H1 (cell line): ENCODE results near the gene TSC2. TPM values are rescaled to one million over a fixed set of nuclear protein-coding genes. Genes with fewer than 3 reads are reported as not detected.

Experiments used
- CTCF ChIA-PET: fragments of 300-600 bp; sonication (Branson Sonifier 250); formaldehyde crosslinking; loops from one replicate; lab custom pipeline; 2021; ENCODE audit not compliant: partially characterized antibody; lab: Charles Lee
- POLR2A ChIA-PET: fragments of 300-600 bp; sonication (Branson Sonifier 250); formaldehyde crosslinking; loops from one replicate; lab custom pipeline; 2021; ENCODE audit warnings: inconsistent platforms; ENCODE audit not compliant: partially characterized antibody; lab: Charles Lee
- DNase-seq, 2 experiments: peaks; one replicate each; pipeline versions ENCODE4 v3.0.0 to v3.0.0-alpha.2; 2010 to 2022; ENCODE audit warnings: low spot score in 2 of 2, low read depth in 1 of 2, mixed read lengths in 1 of 2
- FAIRE-seq: peaks from 2 replicates; lab custom pipeline; 2011; peaks lifted over from hg19 to GRCh38; lab: Jason Lieb, UNC
- H2AFZ ChIP-seq: 2 replicates; pipeline ENCODE4 v1.8.1; 2012; ENCODE audit warnings: low read length, inconsistent platforms
- H2AK5ac ChIP-seq: 2 replicates; pipeline ENCODE4 v1.6.1; 2013; ENCODE audit warnings: low read depth, low read length
- H2BK120ac ChIP-seq: replicated peaks from 2 replicates; pipeline ENCODE3; 2013; ENCODE audit warnings: low read depth, low read length, inconsistent platforms
- H2BK12ac ChIP-seq: 2 replicates; pipeline ENCODE4 v1.6.1; 2013; ENCODE audit warnings: low read depth, low read length
- H2BK15ac ChIP-seq: 2 replicates; pipeline ENCODE4 v1.6.1; 2013; ENCODE audit warnings: low read length
- H2BK20ac ChIP-seq: 2 replicates; pipeline ENCODE4 v1.6.1; 2013; ENCODE audit warnings: low read length
- H2BK5ac ChIP-seq: 2 replicates; pipeline ENCODE4 v1.6.1; 2013; ENCODE audit warnings: low read depth, low read length
- H3K14ac ChIP-seq: 2 replicates; pipeline ENCODE4 v1.6.1; 2013; ENCODE audit warnings: inconsistent platforms; ENCODE audit not compliant: insufficient read length
- H3K18ac ChIP-seq: 2 replicates; pipeline ENCODE4 v1.6.1; 2013; ENCODE audit warnings: low read length; ENCODE audit errors: extremely low read depth
- H3K23ac ChIP-seq: 2 replicates; pipeline ENCODE4 v1.6.1; 2013; ENCODE audit warnings: inconsistent platforms; ENCODE audit not compliant: insufficient read length
- H3K23me2 ChIP-seq: 2 replicates; pipeline ENCODE4 v1.6.1; 2013; ENCODE audit warnings: low read depth, low read length
- H3K27ac ChIP-seq: 2 replicates; pipeline ENCODE4 v1.6.1; 2011; ENCODE audit warnings: low read depth, low read length, inconsistent platforms
- H3K27me3 ChIP-seq, 4 experiments: replicated peaks in 1 of 4; 1 replicate in 1 of 4; 2 replicates in 3 of 4; pipeline versions ENCODE4 v1.6.1 to v1.8.1; 2011 to 2013; ENCODE audit warnings: low read length in 3 of 4, mild to moderate bottlenecking in 3 of 4, inconsistent platforms in 2 of 4, mixed read lengths in 2 of 4, moderate library complexity in 1 of 4; ENCODE audit not compliant: control insufficient read depth in 3 of 4, insufficient read depth in 3 of 4; ENCODE audit errors: extremely low read depth in 1 of 4
- H3K36me3 ChIP-seq, 4 experiments: 2 replicates each; pipeline versions ENCODE4 v1.6.1 to v1.8.1; 2011 to 2013; ENCODE audit warnings: mild to moderate bottlenecking in 4 of 4, low read length in 3 of 4, moderate library complexity in 2 of 4, control low read depth in 1 of 4, inconsistent platforms in 1 of 4; ENCODE audit not compliant: insufficient read depth in 4 of 4, control insufficient read depth in 2 of 4
- H3K4ac ChIP-seq: replicated peaks from 2 replicates; pipeline ENCODE3; 2013; ENCODE audit warnings: low read length, low read depth, mixed read lengths, inconsistent platforms; ENCODE audit not compliant: insufficient read length
- H3K4me1 ChIP-seq, 4 experiments: replicated peaks in 1 of 4; 1 replicate in 1 of 4; 2 replicates in 3 of 4; pipeline versions ENCODE4 v1.6.1 to v1.8.1; 2011 to 2013; ENCODE audit warnings: low read length in 3 of 4, inconsistent platforms in 2 of 4, mixed read lengths in 1 of 4; ENCODE audit not compliant: insufficient read depth in 4 of 4, control insufficient read depth in 3 of 4
- H3K4me2 ChIP-seq, 2 experiments: 2 replicates each; pipeline versions ENCODE4 v1.6.1 to v1.8.1; 2011 to 2013; ENCODE audit warnings: low read depth in 2 of 2, low read length in 2 of 2, control low read depth in 1 of 2, inconsistent platforms in 1 of 2, mild to moderate bottlenecking in 1 of 2; ENCODE audit not compliant: insufficient read depth in 1 of 2
- H3K4me3 ChIP-seq, 4 experiments: fragments of 200-600, 300-600 bp in 1 of 4; sonication (generic), shearing (Covaris generic), sonication (Bioruptor Twin) in 1 of 4; 2 replicates each; pipeline versions ENCODE4 v1.5.1 to v1.8.1; 2011 to 2016; ENCODE audit warnings: low read length in 4 of 4, low read depth in 3 of 4, control low read depth in 2 of 4, inconsistent platforms in 2 of 4, mild to moderate bottlenecking in 2 of 4, mixed read lengths in 1 of 4, moderate library complexity in 1 of 4; ENCODE audit not compliant: insufficient read depth in 2 of 4; ENCODE audit errors: extremely low read depth in 1 of 4
- H3K56ac ChIP-seq: replicated peaks from 2 replicates; pipeline ENCODE3; 2013; ENCODE audit warnings: low read depth, mild to moderate bottlenecking, mixed read lengths, low read length, inconsistent platforms; ENCODE audit not compliant: insufficient read length
- H3K79me1 ChIP-seq: 2 replicates; pipeline ENCODE4 v1.6.1; 2013; ENCODE audit warnings: low read depth, low read length, control low read depth
- H3K79me2 ChIP-seq, 2 experiments: 2 replicates each; pipeline versions ENCODE4 v1.6.1 to v1.8.1; 2012 to 2013; ENCODE audit warnings: low read length in 2 of 2, mild to moderate bottlenecking in 2 of 2, inconsistent platforms in 1 of 2; ENCODE audit not compliant: insufficient read depth in 2 of 2, control insufficient read depth in 1 of 2
- H3K9ac ChIP-seq, 4 experiments: replicated peaks in 1 of 4; 1 replicate in 1 of 4; 2 replicates in 3 of 4; pipeline versions ENCODE4 v1.6.1 to v1.8.1; 2011 to 2013; ENCODE audit warnings: low read depth in 3 of 4, low read length in 3 of 4, control low read depth in 2 of 4, mild to moderate bottlenecking in 2 of 4, moderate library complexity in 2 of 4, inconsistent platforms in 1 of 4; ENCODE audit errors: extremely low read depth in 1 of 4
- H3K9me3 ChIP-seq, 2 experiments: 2 replicates each; pipeline versions ENCODE4 v1.6.1 to v1.8.1; 2012 to 2013; ENCODE audit warnings: mild to moderate bottlenecking in 2 of 2, moderate library complexity in 2 of 2, control low read depth in 1 of 2, inconsistent platforms in 1 of 2, low read depth in 1 of 2, low read length in 1 of 2, mixed read lengths in 1 of 2; ENCODE audit not compliant: insufficient read depth in 2 of 2
- H4K20me1 ChIP-seq, 2 experiments: replicated peaks in 1 of 2; 2 replicates each; pipeline versions ENCODE3 to v1.8.1; 2011 to 2013; ENCODE audit warnings: inconsistent platforms in 2 of 2, low read length in 2 of 2, mild to moderate bottlenecking in 1 of 2; ENCODE audit not compliant: insufficient read depth in 2 of 2, control insufficient read depth in 1 of 2
- H4K5ac ChIP-seq: 2 replicates; pipeline ENCODE4 v1.6.1; 2013; ENCODE audit warnings: low read length, low read depth, mixed read lengths, inconsistent platforms; ENCODE audit not compliant: insufficient read length
- H4K8ac ChIP-seq: 2 replicates; pipeline ENCODE4 v1.8.0; 2013; ENCODE audit warnings: mild to moderate bottlenecking, moderate library complexity, low read length, inconsistent platforms; ENCODE audit not compliant: insufficient read depth; ENCODE audit errors: extremely low read depth
- H4K91ac ChIP-seq: replicated peaks from 2 replicates; pipeline ENCODE3; 2013; ENCODE audit warnings: low read length, mixed read lengths, inconsistent platforms; ENCODE audit not compliant: insufficient read length
- EZH2 ChIP-seq: fragments of 200-600 bp; sonication (generic); IDR thresholded peaks from 2 replicates; pipeline ENCODE4 v1.7.1; 2012; ENCODE audit warnings: low read depth, mild to moderate bottlenecking, moderate library complexity, low read length, inconsistent platforms; ENCODE audit not compliant: severe bottlenecking
- NANOG ChIP-seq: IDR thresholded peaks from 2 replicates; pipeline ENCODE4 v1.6.1; 2011; ENCODE audit warnings: low read length, low read depth, mild to moderate bottlenecking, inconsistent platforms; ENCODE audit not compliant: insufficient read depth, poor library complexity, severe bottlenecking
- POLR2AphosphoS5 ChIP-seq: IDR thresholded peaks from 2 replicates; pipeline ENCODE4 v1.6.1; 2011; ENCODE audit warnings: low read depth, low read length
- SAP30 ChIP-seq: fragments of 300-600 bp; sonication (generic); IDR thresholded peaks from 2 replicates; pipeline ENCODE4 v1.7.1; 2012; ENCODE audit warnings: low read length, moderate library complexity, mild to moderate bottlenecking, inconsistent platforms; ENCODE audit not compliant: insufficient read depth, insufficient replicate concordance
- SP2 ChIP-seq: IDR thresholded peaks from 2 replicates; pipeline ENCODE4 v1.6.1; 2012; ENCODE audit warnings: mild to moderate bottlenecking, low read length, inconsistent platforms
- SUZ12 ChIP-seq: fragments of 200-600 bp; sonication (generic); IDR thresholded peaks from 2 replicates; pipeline ENCODE4 v1.6.1; 2012; ENCODE audit warnings: mild to moderate bottlenecking, inconsistent platforms, low read length, moderate library complexity, mixed read lengths
- TAF7 ChIP-seq: optimal IDR thresholded peaks from 2 replicates; pipeline ENCODE3; 2011; ENCODE audit warnings: low read depth, mild to moderate bottlenecking, inconsistent platforms, low read length, moderate library complexity, borderline replicate concordance
- TCF12 ChIP-seq: IDR thresholded peaks from 2 replicates; pipeline ENCODE4 v1.6.1; 2011; ENCODE audit warnings: low read depth, mild to moderate bottlenecking, low read length
- WGBS, 2 experiments: shearing (Covaris generic) in 1 of 2; methylation state at CpG; one replicate each; pipeline versions ENCODE4 v1.1.6 to v1.1.7; 2013 to 2015; ENCODE audit warnings: low lambda C conversion rate in 2 of 2, mixed read lengths in 2 of 2, inconsistent platforms in 1 of 2, low coverage in 1 of 2, missing lambda C conversion rate in 1 of 2; ENCODE audit not compliant: insufficient replicate concordance in 2 of 2, insufficient coverage in 1 of 2, insufficient read length in 1 of 2; ENCODE audit errors: extremely low coverage in 1 of 2, missing lambda C conversion rate in 1 of 2; 5-methylcytosine and 5-hydroxymethylcytosine counted together
- polyA plus RNA-seq, 7 experiments: library from polyadenylated mRNA; depleted of rRNA in 3 of 7; stranded (reverse) in 5 of 7; unstranded in 2 of 7; fragments of >200 nt in 5 of 7; fragments of 200-250 nt in 2 of 7; gene quantifications; 1 replicate in 5 of 7; 2 replicates in 1 of 7; 4 replicates in 1 of 7; pipeline versions ENCODE4 v1.2.1 to v1.2.3, GENCODE V29; 2011 to 2013; ENCODE audit warnings: missing spikeins in 2 of 7, mixed read lengths in 2 of 7
- total RNA-seq: library from RNA; stranded (reverse); fragmentation: NEBNext Ultra II Directional; extraction: Animal tissue kit (Norgen Biotek cat#: 25700); gene quantifications from 2 replicates; pipeline ENCODE4 v1.2.1, GENCODE V29; 2021
- TF ChIP-seq, protein P1 (sequence below): IDR thresholded peaks from 2 replicates; pipeline ENCODE4 v1.6.1; 2011; ENCODE audit warnings: low read length, improper control_type of control experiment

The TSC2 gene
- total and polyA plus RNA-seq, 2 of the 8 experiments (the other 6 are each of a cell fraction or from before 2014, with no cell fraction given) = 65.9 to 96.6 TPM

GRCh38 chr16:2003231-2003826, 44.5 kb upstream of the TSC2 start:
- Histone ChIP-seq H4K8ac (no peak overlapping the region), H3K27ac (no peak overlapping the region; the same call in 1 of the 2 replicates), H4K5ac (no peak overlapping the region), H2BK5ac (no peak overlapping the region), H3K27me3 (no peaks in the 10 kb centered on the region), H3K9ac (no peak overlapping the region), H3K79me1 (peaks cover 6% of the 10 kb centered on the region; the same call in 1 of the 2 replicates), H3K4me2 (no peak overlapping the region; a peak in 1 of 4 replicates), H3K9me3 (no peaks in the 10 kb centered on the region), H2AK5ac (no peak overlapping the region), H4K91ac (no peak overlapping the region), H2BK120ac (no peak overlapping the region), H2BK20ac (no peak overlapping the region), H3K23me2 (no peaks in the 10 kb centered on the region), H3K56ac (no peak overlapping the region), H2AFZ (no peak overlapping the region), H3K4me1 (peaks cover 0 to 28% (median 14%) of the 10 kb centered on the region in 4 experiments; a peak in 5 of 7 replicates), H3K4me3 (no peak overlapping the region), H3K36me3 (peaks cover 21 to 45% (median 35%) of the 10 kb centered on the region in 4 experiments), H2BK12ac (no peak overlapping the region), H3K4ac (no peak overlapping the region), H3K23ac (no peak overlapping the region), H4K20me1 (peaks cover 29 to 64% of the 10 kb centered on the region in 2 experiments)
- CTCF ChIA-PET = interaction anchor here (0.6 to 4.3 kb wide), 33 partner anchors 10 to 530 kb away, joined by 3 to 55 read pairs (median 5); partner anchors contain the start of genes NOXO1, NPW, NTHL1 and SYNGR3
- no peak for FAIRE-seq
- whole genome bisulfite sequencing, 2 experiments = 76% methylated on average over 8 of the region's 8 CpGs; no CpG with 5 or more reads in 1 of the 2 experiments
- no peak for DNase-seq
- no peak for TF ChIP-seq SUZ12
- TF ChIP-seq, protein P1, sequence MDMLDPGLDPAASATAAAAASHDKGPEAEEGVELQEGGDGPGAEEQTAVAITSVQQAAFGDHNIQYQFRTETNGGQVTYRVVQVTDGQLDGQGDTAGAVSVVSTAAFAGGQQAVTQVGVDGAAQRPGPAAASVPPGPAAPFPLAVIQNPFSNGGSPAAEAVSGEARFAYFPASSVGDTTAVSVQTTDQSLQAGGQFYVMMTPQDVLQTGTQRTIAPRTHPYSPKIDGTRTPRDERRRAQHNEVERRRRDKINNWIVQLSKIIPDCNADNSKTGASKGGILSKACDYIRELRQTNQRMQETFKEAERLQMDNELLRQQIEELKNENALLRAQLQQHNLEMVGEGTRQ = no peak
- no peak for TF ChIP-seq TCF12
- no peak for TF ChIP-seq POLR2AphosphoS5
- no peak for TF ChIP-seq SP2
- no peak for TF ChIP-seq TAF7
- TF ChIP-seq SAP30 = no peak
- TF ChIP-seq NANOG = no peak
- TF ChIP-seq EZH2 = no peak
- TF ChIP-seq, all 59 proteins: peak for 0
- no peak overlapping the region for H2BK15ac ChIP-seq
- no peak overlapping the region for H3K18ac ChIP-seq
- H3K14ac ChIP-seq = no peak overlapping the region
- H3K79me2 ChIP-seq = peaks cover 14 to 41% of the 10 kb centered on the region in 2 experiments; a peak in 3 of 4 replicates
- POLR2A ChIA-PET = interaction anchor here (0.6 to 4.7 kb wide), 15 partner anchors 10 to 151 kb away, joined by 3 to 37 read pairs (median 4); partner anchors contain the start of genes GFER, NPW, RNF151 and RPS2
